Naive thymus-derived CD8-positive, alpha-beta T cell (primary cell): ENCODE measurements around the gene PREX1. TPM values are rescaled to one million over a fixed set of nuclear protein-coding genes. Genes with fewer than 3 reads are reported as not detected.

Experiments used
- ATAC-seq, 2 donors: fragments of 150-1000 bp; cut with Tn5 transposase in 1 of 2; sonication (Bioruptor Pico), chemical (Tn5 transposase) in 1 of 2; 1 replicate in 1 of 2; 2 replicates in 1 of 2; pipeline ENCODE4 v1.10.0; 2021; ENCODE audit warnings: mild to moderate bottlenecking in 2 of 2, moderate library complexity in 2 of 2
- POLR2A ChIA-PET: fragments of 350-600 bp; sonication (Branson Sonifier 250); formaldehyde crosslinking; loops from one replicate; lab custom pipeline; 2021; ENCODE audit warnings: antibody characterized with exemption; lab: Charles Lee
- DNase-seq, 10 donors: peaks; one replicate each; pipeline versions ENCODE4 v3.0.0 to v3.0.0-alpha.2; 2020 to 2022
- H3K27ac Mint-ChIP-seq, 10 donors: one replicate each; pipeline ENCODE4 v1.8.0; 2020 to 2022; ENCODE audit warnings: mild to moderate bottlenecking in 10 of 10, mixed read lengths in 10 of 10, moderate library complexity in 4 of 10, inconsistent platforms in 1 of 10
- H3K27me3 Mint-ChIP-seq, 5 donors: one replicate each; pipeline ENCODE4 v1.8.0; 2021 to 2022; ENCODE audit warnings: mixed read lengths in 5 of 5
- H3K36me3 Mint-ChIP-seq, 3 donors: one replicate each; pipeline ENCODE4 v1.8.0; 2020 to 2022; ENCODE audit warnings: mixed read lengths in 3 of 3, mild to moderate bottlenecking in 2 of 3, inconsistent platforms in 1 of 3
- H3K4me1 Mint-ChIP-seq, 4 donors: one replicate each; pipeline ENCODE4 v1.8.0; 2021 to 2022; ENCODE audit warnings: mixed read lengths in 4 of 4
- H3K4me3 Mint-ChIP-seq, 10 donors: one replicate each; pipeline ENCODE4 v1.8.0; 2020 to 2022; ENCODE audit warnings: mild to moderate bottlenecking in 10 of 10, mixed read lengths in 10 of 10, moderate library complexity in 6 of 10, inconsistent platforms in 1 of 10
- H3K9me3 Mint-ChIP-seq, 9 donors: one replicate each; pipeline ENCODE4 v1.8.0; 2020 to 2022; ENCODE audit warnings: mixed read lengths in 9 of 9, mild to moderate bottlenecking in 3 of 9, inconsistent platforms in 1 of 9, moderate library complexity in 1 of 9
- polyA plus RNA-seq, 3 donors: library from polyadenylated mRNA; unstranded; fragments of 300-500 nt; fragmentation: Illumina TruSeq; gene quantifications; one replicate each; pipeline ENCODE4 v1.2.3, GENCODE V29; 2021
- total RNA-seq, 8 experiments: library from RNA in 2 of 8; stranded (reverse) in 2 of 8; gene quantifications; one replicate each; pipeline ENCODE4 v1.2.3 and lab custom pipeline; 2021 to 2026

PREX1 gene
- total and polyA plus RNA-seq, 5 experiments from 2014 or later, result 14.4 to 141 (median 38.5) TPM

GRCh38 chr20:48687117-48687800, 140.5 kb downstream of the PREX1 start:
- H3K27ac Mint-ChIP-seq, result peak overlapping the region in 8 of 10 donors; percentile 41 to 87 (median 68)
- ATAC-seq, result no peak
- H3K4me3 Mint-ChIP-seq, result no peak overlapping the region
- H3K9me3 Mint-ChIP-seq, result no peaks in the 10 kb centered on the region
- H3K4me1 Mint-ChIP-seq, result peaks cover 24 to 43% (median 27%) of the 10 kb centered on the region in 4 donors
- H3K27me3 Mint-ChIP-seq, result no peaks in the 10 kb centered on the region
- POLR2A ChIA-PET, result interaction anchor here (1.1 kb wide), 1 partner anchor 141 kb away, joined by 3 read pairs; the partner anchor contains the start of gene PREX1
- H3K36me3 Mint-ChIP-seq, result peaks cover 0 to 80% (median 19%) of the 10 kb centered on the region in 3 donors
- no peak for DNase-seq

GRCh38 chr20:48686238-48687116, 141.3 kb downstream of the PREX1 start:
- Mint-ChIP-seq H3K27ac (peak overlapping the region in 7 of 10 donors; percentile 37 to 87 (median 77)), H3K4me3 (no peak overlapping the region), H3K27me3 (no peaks in the 10 kb centered on the region), H3K9me3 (no peaks in the 10 kb centered on the region), H3K36me3 (peaks cover 0 to 72% (median 19%) of the 10 kb centered on the region in 3 donors), H3K4me1 (peaks cover 24 to 39% (median 27%) of the 10 kb centered on the region in 4 donors)
- ATAC-seq (no peak), DNase-seq (no peak)
- POLR2A ChIA-PET, result interaction anchor here (0.6 to 1.1 kb wide), 2 partner anchors 142 to 215 kb away, joined by 3 to 6 read pairs; partner anchors contain the start of gene PREX1

GRCh38 chr20:48685300-48685699, 142.5 kb downstream of the PREX1 start:
- Mint-ChIP-seq H3K9me3 (no peaks in the 10 kb centered on the region), H3K4me1 (peaks cover 20 to 32% (median 25%) of the 10 kb centered on the region in 4 donors), H3K27me3 (no peaks in the 10 kb centered on the region), H3K27ac (peak overlapping the region in 7 of 10 donors; percentile 13 to 87 (median 81)), H3K4me3 (no peak overlapping the region), H3K36me3 (peaks cover 0 to 62% (median 14%) of the 10 kb centered on the region in 3 donors)
- no peak for ATAC-seq
- POLR2A ChIA-PET, result no interaction called here
- DNase-seq, result no peak

GRCh38 chr20:48684501-48685041, 143.2 kb downstream of the PREX1 start:
- Mint-ChIP-seq H3K9me3 (no peaks in the 10 kb centered on the region), H3K4me3 (no peak overlapping the region)

GRCh38 chr20:48683467-48684175, 144.2 kb downstream of the PREX1 start:
- POLR2A ChIA-PET, result no interaction called here
- H3K4me1 Mint-ChIP-seq, result peaks cover 15 to 20% (median 17%) of the 10 kb centered on the region in 4 donors
- H3K27ac Mint-ChIP-seq, result peak overlapping the region in 5 of 10 donors; percentile 21 to 85 (median 56)
- peaks cover 6 to 46% (median 17%) of the 10 kb centered on the region in 3 donors for H3K36me3 Mint-ChIP-seq
- no peak for DNase-seq
- no peak overlapping the region for H3K4me3 Mint-ChIP-seq
- ATAC-seq, result no peak
- H3K9me3 Mint-ChIP-seq, result no peaks in the 10 kb centered on the region
- H3K27me3 Mint-ChIP-seq, result no peaks in the 10 kb centered on the region

More at GRCh38 chr20:48684501-48685041, 143.2 kb downstream of the PREX1 start:
- H3K36me3 Mint-ChIP-seq, result peaks cover 0 to 56% (median 10%) of the 10 kb centered on the region in 3 donors
- ATAC-seq (no peak), DNase-seq (no peak)
- POLR2A ChIA-PET, result no interaction called here
- H3K27ac Mint-ChIP-seq, result peak overlapping the region in 9 of 10 donors; percentile 26 to 85 (median 79)
- peaks cover 17 to 25% (median 21%) of the 10 kb centered on the region in 4 donors for H3K4me1 Mint-ChIP-seq
- no peaks in the 10 kb centered on the region for H3K27me3 Mint-ChIP-seq

GRCh38 chr20:48682529-48683363, 145.1 kb downstream of the PREX1 start:
- no peak for ATAC-seq
- H3K9me3 Mint-ChIP-seq, result no peaks in the 10 kb centered on the region
- peak overlapping the region in 3 of 10 donors; percentile 29 to 63 (median 56) for H3K27ac Mint-ChIP-seq

GRCh38 chr20:48681873-48682426, 145.8 kb downstream of the PREX1 start:
- DNase-seq (no peak), ATAC-seq (no peak)
- no peak overlapping the region for H3K4me3 Mint-ChIP-seq
- H3K9me3 Mint-ChIP-seq, result no peaks in the 10 kb centered on the region
- H3K36me3 Mint-ChIP-seq, result peaks cover 7 to 32% (median 17%) of the 10 kb centered on the region in 3 donors
- H3K27ac Mint-ChIP-seq, result no peak overlapping the region
- peaks cover 6 to 16% (median 9%) of the 10 kb centered on the region in 4 donors for H3K4me1 Mint-ChIP-seq
- no peaks in the 10 kb centered on the region for H3K27me3 Mint-ChIP-seq
- POLR2A ChIA-PET, result no interaction called here

More at GRCh38 chr20:48682529-48683363, 145.1 kb downstream of the PREX1 start:
- POLR2A ChIA-PET, result interaction anchor here (0.8 kb wide), 1 partner anchor 26 kb away, joined by 3 read pairs; no protein-coding TSS in a partner anchor
- H3K27me3 Mint-ChIP-seq, result no peaks in the 10 kb centered on the region
- peaks cover 7 to 39% (median 19%) of the 10 kb centered on the region in 3 donors for H3K36me3 Mint-ChIP-seq
- no peak for DNase-seq
- no peak overlapping the region for H3K4me3 Mint-ChIP-seq
- H3K4me1 Mint-ChIP-seq, result peaks cover 12 to 20% (median 15%) of the 10 kb centered on the region in 4 donors

GRCh38 chr20:48681201-48681872, 146.5 kb downstream of the PREX1 start:
- POLR2A ChIA-PET, result no interaction called here
- Mint-ChIP-seq H3K4me1 (peaks cover 4 to 15% (median 7%) of the 10 kb centered on the region in 4 donors), H3K4me3 (no peak overlapping the region), H3K27ac (no peak overlapping the region), H3K27me3 (no peaks in the 10 kb centered on the region), H3K36me3 (peaks cover 7 to 30% (median 17%) of the 10 kb centered on the region in 3 donors), H3K9me3 (no peaks in the 10 kb centered on the region)
- no peak for DNase-seq
- ATAC-seq, result no peak

- ATAC-seq (no peak), DNase-seq (no peak)
- Mint-ChIP-seq H3K4me1 (peaks cover 3 to 13% (median 7%) of the 10 kb centered on the region in 4 donors), H3K36me3 (peaks cover 7 to 31% (median 24%) of the 10 kb centered on the region in 3 donors), H3K4me3 (no peak overlapping the region), H3K9me3 (no peaks in the 10 kb centered on the region), H3K27me3 (no peaks in the 10 kb centered on the region), H3K27ac (no peak overlapping the region)
- POLR2A ChIA-PET, result no interaction called here
Observed at GRCh38 chr20:48680650-48681049, 147.1 kb downstream of the PREX1 start.

- Mint-ChIP-seq H3K4me3 (no peak overlapping the region), H3K27ac (peak overlapping the region in 3 of 10 donors; percentile 37 to 55 (median 53)), H3K9me3 (no peaks in the 10 kb centered on the region), H3K27me3 (no peaks in the 10 kb centered on the region), H3K36me3 (peaks cover 7 to 31% (median 29%) of the 10 kb centered on the region in 3 donors), H3K4me1 (peaks cover 0 to 8% (median 4%) of the 10 kb centered on the region in 4 donors)
- POLR2A ChIA-PET, result no interaction called here
- DNase-seq (no peak), ATAC-seq (no peak)
Observed at GRCh38 chr20:48679599-48679998, 148.2 kb downstream of the PREX1 start.
